ENCODE results near the gene NKIRAS2.
"Not testable (repeated sequence)": the region's sequence is repeated elsewhere in the genome, so short reads cannot be mapped to it uniquely, and the experiment has no call there.

Gene NKIRAS2

DNA sequence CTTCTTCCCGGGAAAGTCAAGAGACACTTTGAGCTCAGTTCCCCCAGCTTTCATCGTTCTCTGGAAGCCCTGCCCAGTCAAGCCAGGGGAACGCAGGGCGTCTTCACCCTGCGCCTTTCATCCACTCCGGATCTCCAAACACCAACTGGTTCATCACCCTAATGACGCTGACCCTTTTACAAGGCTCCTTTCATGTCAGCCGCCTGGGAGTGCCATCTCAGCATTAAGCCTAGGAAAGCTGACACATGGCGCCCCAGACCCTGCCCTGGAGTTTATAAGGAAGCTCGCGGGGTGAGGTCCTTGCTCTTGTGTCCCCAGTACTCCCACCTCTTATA lies 2.1 kb upstream of the NKIRAS2 start:
- Histone ChIP-seq H3K9ac (ENCODE audit: low read length) (peak overlapping the region; percentile 72), H3K27ac (ENCODE audit: low read depth, low read length) (peak overlapping the region; percentile 86), H3K27me3 (ENCODE audit: control insufficient read depth in 1 of 2, insufficient read depth in 2 of 2, low read length in 2 of 2) (no peaks in the 10 kb centered on the region), H3K36me3 (ENCODE audit: insufficient read depth, low read length) (peaks cover 8% of the 10 kb centered on the region), H3K4me1 (ENCODE audit: insufficient read depth, low read length) (peaks cover 38% of the 10 kb centered on the region), H3K4me3 (ENCODE audit: low read depth in 1 of 2, low read length in 2 of 2) (peak overlapping the region; percentile 73 to 92), H3K9me3 (ENCODE audit: low read length) (no peaks in the 10 kb centered on the region)

DNA sequence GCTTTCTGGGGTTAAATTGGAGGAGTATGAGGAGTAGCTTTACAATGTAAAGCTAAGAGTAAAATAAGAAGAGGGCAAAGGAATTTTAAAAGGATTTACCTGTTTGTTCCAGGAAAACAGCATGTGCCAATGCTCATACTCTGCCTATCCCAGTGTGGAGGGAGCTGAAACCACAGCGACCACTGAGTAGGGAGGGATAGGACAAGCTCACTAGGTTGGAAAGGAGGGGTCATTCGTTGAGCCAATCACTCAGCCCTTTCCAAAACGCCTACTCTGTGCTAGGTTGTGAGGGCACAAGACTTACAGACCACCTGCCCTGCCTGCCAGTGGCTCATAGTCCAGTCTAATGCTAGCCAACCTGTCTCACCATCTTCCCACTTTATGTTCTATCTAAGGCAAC lies 1.6 kb upstream of the NKIRAS2 start:
- Histone ChIP-seq H3K9me3 (ENCODE audit: low read length) (no peaks in the 10 kb centered on the region), H3K27ac (ENCODE audit: low read depth, low read length) (peak overlapping the region; percentile 86), H3K4me1 (ENCODE audit: insufficient read depth, low read length) (peaks cover 34% of the 10 kb centered on the region), H3K36me3 (ENCODE audit: insufficient read depth, low read length) (peaks cover 13% of the 10 kb centered on the region), H3K4me3 (ENCODE audit: low read depth in 1 of 2, low read length in 2 of 2) (peak overlapping the region; percentile 73 to 92), H3K27me3 (ENCODE audit: control insufficient read depth in 1 of 2, insufficient read depth in 2 of 2, low read length in 2 of 2) (no peaks in the 10 kb centered on the region), H3K9ac (ENCODE audit: low read length) (no peak overlapping the region)

GRCh38 chr17:42018988-42019387 lies 902 bp upstream of the NKIRAS2 start:
- H3K36me3 ChIP-seq (ENCODE audit: insufficient read depth, low read length) = peaks cover 19% of the 10 kb centered on the region
- H3K9me3 ChIP-seq (ENCODE audit: low read length) = no peaks in the 10 kb centered on the region
- H3K27ac ChIP-seq (ENCODE audit: low read depth, low read length) = no peak overlapping the region
- no peaks in the 10 kb centered on the region for H3K27me3 ChIP-seq (ENCODE audit: control insufficient read depth in 1 of 2, insufficient read depth in 2 of 2, low read length in 2 of 2)
- H3K9ac ChIP-seq (ENCODE audit: low read length) = no peak overlapping the region
- H3K4me1 ChIP-seq (ENCODE audit: insufficient read depth, low read length) = peaks cover 28% of the 10 kb centered on the region
- no peak overlapping the region for H3K4me3 ChIP-seq (ENCODE audit: low read depth in 1 of 2, low read length in 2 of 2)

GRCh38 chr17:42020845-42021244 lies 955 bp downstream of the NKIRAS2 start:
- not testable (repeated sequence) for H3K27me3 ChIP-seq (ENCODE audit: control insufficient read depth in 1 of 2, insufficient read depth in 2 of 2, low read length in 2 of 2); H3K9me3 ChIP-seq (ENCODE audit: low read length)
- H3K36me3 ChIP-seq (ENCODE audit: insufficient read depth, low read length) = peaks cover 25% of the 10 kb centered on the region
- H3K27ac ChIP-seq (ENCODE audit: low read depth, low read length) = peak overlapping the region; percentile 14
- peaks cover 26% of the 10 kb centered on the region for H3K4me1 ChIP-seq (ENCODE audit: insufficient read depth, low read length)
- peak overlapping the region; percentile 91 for H3K9ac ChIP-seq (ENCODE audit: low read length)
- peak overlapping the region in 1 of 2 donors; percentile 90 for H3K4me3 ChIP-seq (ENCODE audit: low read depth in 1 of 2, low read length in 2 of 2)

- Histone ChIP-seq H3K36me3 (ENCODE audit: insufficient read depth, low read length) (peaks cover 25% of the 10 kb centered on the region), H3K4me3 (ENCODE audit: low read depth in 1 of 2, low read length in 2 of 2) (no peak overlapping the region), H3K27ac (ENCODE audit: low read depth, low read length) (peak overlapping the region; percentile 13), H3K27me3 (ENCODE audit: control insufficient read depth in 1 of 2, insufficient read depth in 2 of 2, low read length in 2 of 2) (peaks cover 0 to 10% of the 10 kb centered on the region in 2 donors), H3K9me3 (ENCODE audit: low read length) (no peaks in the 10 kb centered on the region), H3K9ac (ENCODE audit: low read length) (no peak overlapping the region), H3K4me1 (ENCODE audit: insufficient read depth, low read length) (peaks cover 21% of the 10 kb centered on the region)
Measured at GRCh38 chr17:42023524-42024349, 3.8 kb downstream of the NKIRAS2 start.

DNA sequence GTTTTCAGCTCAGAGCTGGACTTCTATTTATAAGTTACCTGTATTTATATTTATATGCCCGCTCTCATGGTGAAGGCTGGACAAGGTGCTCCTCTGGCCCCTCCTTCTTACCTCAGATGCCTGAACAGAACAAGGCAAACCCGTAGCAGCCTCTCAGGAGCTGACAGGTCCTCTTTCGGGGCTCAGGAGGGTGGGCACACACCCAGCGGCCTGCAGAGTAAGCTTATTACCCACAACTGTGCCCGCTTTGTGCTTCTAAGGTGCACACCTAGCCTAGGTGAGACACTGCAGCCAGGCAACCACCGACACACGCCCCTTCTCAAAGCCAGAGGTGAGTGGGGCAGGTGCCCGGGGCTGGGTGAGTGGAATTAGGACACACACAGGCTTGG lies 5.3 kb downstream of the NKIRAS2 start:
- peaks cover 25% of the 10 kb centered on the region for H3K36me3 ChIP-seq (ENCODE audit: insufficient read depth, low read length)
- H3K4me1 ChIP-seq (ENCODE audit: insufficient read depth, low read length) = peaks cover 21% of the 10 kb centered on the region
- no peak overlapping the region for H3K4me3 ChIP-seq (ENCODE audit: low read depth in 1 of 2, low read length in 2 of 2)
- no peaks in the 10 kb centered on the region for H3K9me3 ChIP-seq (ENCODE audit: low read length)
- no peak overlapping the region for H3K9ac ChIP-seq (ENCODE audit: low read length)
- peak overlapping the region; percentile 49 for H3K27ac ChIP-seq (ENCODE audit: low read depth, low read length)
- peaks cover 0 to 11% of the 10 kb centered on the region in 2 donors for H3K27me3 ChIP-seq (ENCODE audit: control insufficient read depth in 1 of 2, insufficient read depth in 2 of 2, low read length in 2 of 2)

DNA sequence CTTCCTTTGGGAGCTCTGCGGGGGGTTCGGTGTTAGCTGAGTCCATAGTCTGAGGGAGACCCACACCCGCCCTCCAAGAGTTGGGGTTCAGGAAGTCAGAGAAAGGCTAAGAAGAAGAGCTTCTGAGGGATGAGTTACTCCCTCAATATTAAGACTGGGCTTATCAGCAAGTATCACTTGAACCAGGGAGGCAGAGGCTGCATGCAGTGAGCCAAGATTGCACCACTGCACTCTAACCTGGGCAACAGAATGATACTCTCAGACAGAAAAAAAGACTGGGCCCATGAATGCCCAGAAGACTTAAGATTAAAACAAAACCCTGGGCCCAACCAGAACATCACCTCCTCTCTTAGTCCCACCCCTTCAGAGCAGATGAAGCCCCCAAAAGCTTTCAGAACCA lies 6.0 kb downstream of the NKIRAS2 start:
- Histone ChIP-seq H3K4me3 (ENCODE audit: low read depth in 1 of 2, low read length in 2 of 2) (no peak overlapping the region), H3K36me3 (ENCODE audit: insufficient read depth, low read length) (peaks cover 25% of the 10 kb centered on the region), H3K4me1 (ENCODE audit: insufficient read depth, low read length) (peaks cover 15% of the 10 kb centered on the region), H3K27me3 (ENCODE audit: control insufficient read depth in 1 of 2, insufficient read depth in 2 of 2, low read length in 2 of 2) (peaks cover 0 to 11% of the 10 kb centered on the region in 2 donors), H3K9me3 (ENCODE audit: low read length) (no peaks in the 10 kb centered on the region), H3K27ac (ENCODE audit: low read depth, low read length) (no peak overlapping the region), H3K9ac (ENCODE audit: low read length) (no peak overlapping the region)

DNA sequence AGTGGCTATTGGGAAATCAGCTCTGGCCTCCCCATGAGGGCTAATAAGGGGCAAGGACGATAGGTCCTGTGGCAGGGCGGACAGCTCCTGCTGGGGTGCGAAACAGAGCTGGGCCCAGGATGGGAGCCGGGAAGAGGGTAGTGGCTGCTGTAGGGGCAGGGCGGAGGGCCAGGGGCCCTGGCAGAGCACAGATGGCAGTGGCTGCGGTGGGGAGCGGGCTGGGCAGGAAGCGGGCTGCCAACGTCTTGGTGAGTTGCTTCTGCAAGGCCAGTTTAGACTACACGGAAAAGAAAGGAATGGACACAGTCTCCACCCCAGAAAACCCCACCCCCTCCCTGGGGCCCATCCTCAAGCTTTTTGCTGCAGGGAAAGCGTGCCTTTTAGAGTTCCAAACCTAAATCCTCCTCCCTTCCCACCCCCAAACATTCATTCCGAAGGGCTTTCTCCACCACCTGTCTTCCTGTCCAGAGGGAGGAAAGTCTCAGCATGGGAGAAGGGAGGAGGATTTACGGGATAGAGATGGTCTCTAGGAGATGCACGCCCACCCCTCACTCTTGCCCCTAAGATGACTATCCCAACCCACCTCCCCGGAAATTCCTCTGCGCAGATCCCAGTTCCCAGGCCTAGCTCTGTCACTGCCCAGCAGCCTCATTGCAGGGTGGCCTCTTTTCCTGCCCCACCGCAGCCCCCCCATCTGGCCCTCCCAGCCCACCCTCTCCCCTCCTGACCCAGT lies 7.1 kb downstream of the NKIRAS2 start:
- Histone ChIP-seq H3K27ac (ENCODE audit: low read depth, low read length) (no peak overlapping the region), H3K4me3 (ENCODE audit: low read depth in 1 of 2, low read length in 2 of 2) (no peak overlapping the region), H3K27me3 (ENCODE audit: control insufficient read depth in 1 of 2, insufficient read depth in 2 of 2, low read length in 2 of 2) (peaks cover 0 to 11% of the 10 kb centered on the region in 2 donors), H3K9ac (ENCODE audit: low read length) (no peak overlapping the region), H3K36me3 (ENCODE audit: insufficient read depth, low read length) (peaks cover 25% of the 10 kb centered on the region), H3K9me3 (ENCODE audit: low read length) (no peaks in the 10 kb centered on the region), H3K4me1 (ENCODE audit: insufficient read depth, low read length) (peaks cover 10% of the 10 kb centered on the region)

GRCh38 chr17:42027590-42027889 lies 7.7 kb downstream of the NKIRAS2 start:
- Histone ChIP-seq H3K27ac (ENCODE audit: low read depth, low read length) (no peak overlapping the region), H3K9me3 (ENCODE audit: low read length) (no peaks in the 10 kb centered on the region), H3K4me1 (ENCODE audit: insufficient read depth, low read length) (peaks cover 10% of the 10 kb centered on the region), H3K9ac (ENCODE audit: low read length) (no peak overlapping the region), H3K36me3 (ENCODE audit: insufficient read depth, low read length) (peaks cover 20% of the 10 kb centered on the region), H3K4me3 (ENCODE audit: low read depth in 1 of 2, low read length in 2 of 2) (no peak overlapping the region), H3K27me3 (ENCODE audit: control insufficient read depth in 1 of 2, insufficient read depth in 2 of 2, low read length in 2 of 2) (peaks cover 0 to 11% of the 10 kb centered on the region in 2 donors)

GRCh38 chr17:42027961-42028790 lies 8.3 kb downstream of the NKIRAS2 start:
- H3K4me1 ChIP-seq (ENCODE audit: insufficient read depth, low read length) = peaks cover 10% of the 10 kb centered on the region
- H3K27me3 ChIP-seq (ENCODE audit: control insufficient read depth in 1 of 2, insufficient read depth in 2 of 2, low read length in 2 of 2) = peaks cover 0 to 11% of the 10 kb centered on the region in 2 donors
- H3K9ac ChIP-seq (ENCODE audit: low read length) = no peak overlapping the region
- H3K27ac ChIP-seq (ENCODE audit: low read depth, low read length) = no peak overlapping the region
- peaks cover 14% of the 10 kb centered on the region for H3K36me3 ChIP-seq (ENCODE audit: insufficient read depth, low read length)
- no peak overlapping the region for H3K4me3 ChIP-seq (ENCODE audit: low read depth in 1 of 2, low read length in 2 of 2)
- H3K9me3 ChIP-seq (ENCODE audit: low read length) = no peaks in the 10 kb centered on the region

GRCh38 chr17:42028791-42029127 lies 8.9 kb downstream of the NKIRAS2 start:
- Histone ChIP-seq H3K4me1 (ENCODE audit: insufficient read depth, low read length) (peaks cover 10% of the 10 kb centered on the region), H3K27me3 (ENCODE audit: control insufficient read depth in 1 of 2, insufficient read depth in 2 of 2, low read length in 2 of 2) (peaks cover 0 to 11% of the 10 kb centered on the region in 2 donors), H3K9me3 (ENCODE audit: low read length) (no peaks in the 10 kb centered on the region), H3K27ac (ENCODE audit: low read depth, low read length) (no peak overlapping the region), H3K4me3 (ENCODE audit: low read depth in 1 of 2, low read length in 2 of 2) (no peak overlapping the region), H3K36me3 (ENCODE audit: insufficient read depth, low read length) (peaks cover 8% of the 10 kb centered on the region), H3K9ac (ENCODE audit: low read length) (no peak overlapping the region)

Data from muscle layer of colon (tissue), 2 donors.